ENCODE results near the gene EFCAB12. TPM values are rescaled to one million over a fixed set of nuclear protein-coding genes. Genes with fewer than 3 reads are reported as not detected.
"Not testable (repeated sequence)": the region's sequence is repeated elsewhere in the genome, so short reads cannot be mapped to it uniquely, and the experiment has no call there.

Gene EFCAB12
- total RNA-seq, 3 donors from 2014 or later = 0.32 to 1.3 (median 1.0) TPM

GRCh38 chr3:129387487-129387886, 40.9 kb downstream of the EFCAB12 start:
- no peak for DNase-seq (ENCODE audit: low spot score in 2 of 2)
- H3K27ac ChIP-seq = no peak overlapping the region
- intact Hi-C loops (cut with DNase I; ENCODE audit: low total_unique reads) = no loop called here
- no peaks in the 10 kb centered on the region for H3K4me1 ChIP-seq
- H3K4me3 ChIP-seq = no peak overlapping the region
- H3K36me3 ChIP-seq = no peaks in the 10 kb centered on the region
- H3K9me3 ChIP-seq = no peaks in the 10 kb centered on the region
- H3K27me3 ChIP-seq = no peaks in the 10 kb centered on the region
- TF ChIP-seq CTCF (IDR thresholded peaks at IDR 0.05) (no peak), POLR2A (IDR thresholded peaks at IDR 0.05) (no peak), POLR2AphosphoS5 (IDR thresholded peaks at IDR 0.05) (no peak)

DNA sequence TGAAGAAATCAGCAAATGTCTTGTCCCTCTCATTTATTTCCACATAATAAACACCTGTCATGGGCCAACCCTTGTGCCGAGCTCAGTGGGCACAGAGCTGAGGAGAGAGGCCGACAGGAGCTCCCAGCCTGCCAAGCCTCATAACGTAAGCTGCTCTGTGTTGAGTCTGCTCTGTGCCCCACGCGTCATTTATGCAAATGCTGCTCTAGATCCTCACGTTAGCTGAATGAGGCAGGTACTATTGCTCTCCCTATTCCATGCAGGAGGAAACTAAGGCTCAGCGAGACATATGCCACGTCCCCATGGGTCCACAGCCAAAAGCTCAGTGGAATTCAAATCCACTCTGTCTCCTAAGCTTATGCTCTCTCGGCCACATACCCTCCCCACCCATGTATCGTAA, 41.5 kb downstream of the EFCAB12 start:
- H3K27ac ChIP-seq = peak overlapping the region in 1 of 2 donors; percentile 1
- H3K27me3 ChIP-seq = no peaks in the 10 kb centered on the region
- no peaks in the 10 kb centered on the region for H3K4me1 ChIP-seq
- no peak for TF ChIP-seq POLR2AphosphoS5 (IDR thresholded peaks at IDR 0.05)
- TF ChIP-seq POLR2A (IDR thresholded peaks at IDR 0.05) = no peak
- TF ChIP-seq CTCF (IDR thresholded peaks at IDR 0.05) = no peak
- H3K36me3 ChIP-seq = no peaks in the 10 kb centered on the region
- intact Hi-C loops (cut with DNase I; ENCODE audit: low total_unique reads) = no loop called here
- DNase-seq (ENCODE audit: low spot score in 2 of 2) = no peak
- no peaks in the 10 kb centered on the region for H3K9me3 ChIP-seq
- H3K4me3 ChIP-seq = no peak overlapping the region

DNA sequence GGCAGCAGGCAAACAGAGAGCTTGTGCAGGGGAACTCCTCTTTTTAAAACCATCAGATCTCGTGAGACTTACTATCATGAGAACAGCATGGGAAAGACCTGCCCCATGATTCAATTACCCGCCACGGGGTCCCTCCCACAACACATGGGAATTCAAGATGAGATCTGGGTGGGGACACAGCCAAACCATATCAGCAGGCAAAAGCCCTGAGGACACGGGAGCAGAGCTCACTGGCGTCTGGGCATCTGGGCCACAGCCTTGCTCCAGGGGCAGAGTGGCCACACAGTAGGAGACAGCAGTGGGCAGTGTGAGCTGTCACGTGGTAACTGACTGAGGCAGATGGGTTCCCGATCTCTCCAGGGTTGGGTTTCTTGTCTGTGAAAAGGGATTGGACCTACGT, 42.9 kb downstream of the EFCAB12 start:
- H3K4me3 ChIP-seq; intact Hi-C loops (cut with DNase I; ENCODE audit: low total_unique reads); H3K4me1 ChIP-seq; H3K27me3 ChIP-seq; H3K9me3 ChIP-seq; H3K36me3 ChIP-seq; DNase-seq (ENCODE audit: low spot score in 2 of 2); H3K27ac ChIP-seq: not testable (repeated sequence)

DNA sequence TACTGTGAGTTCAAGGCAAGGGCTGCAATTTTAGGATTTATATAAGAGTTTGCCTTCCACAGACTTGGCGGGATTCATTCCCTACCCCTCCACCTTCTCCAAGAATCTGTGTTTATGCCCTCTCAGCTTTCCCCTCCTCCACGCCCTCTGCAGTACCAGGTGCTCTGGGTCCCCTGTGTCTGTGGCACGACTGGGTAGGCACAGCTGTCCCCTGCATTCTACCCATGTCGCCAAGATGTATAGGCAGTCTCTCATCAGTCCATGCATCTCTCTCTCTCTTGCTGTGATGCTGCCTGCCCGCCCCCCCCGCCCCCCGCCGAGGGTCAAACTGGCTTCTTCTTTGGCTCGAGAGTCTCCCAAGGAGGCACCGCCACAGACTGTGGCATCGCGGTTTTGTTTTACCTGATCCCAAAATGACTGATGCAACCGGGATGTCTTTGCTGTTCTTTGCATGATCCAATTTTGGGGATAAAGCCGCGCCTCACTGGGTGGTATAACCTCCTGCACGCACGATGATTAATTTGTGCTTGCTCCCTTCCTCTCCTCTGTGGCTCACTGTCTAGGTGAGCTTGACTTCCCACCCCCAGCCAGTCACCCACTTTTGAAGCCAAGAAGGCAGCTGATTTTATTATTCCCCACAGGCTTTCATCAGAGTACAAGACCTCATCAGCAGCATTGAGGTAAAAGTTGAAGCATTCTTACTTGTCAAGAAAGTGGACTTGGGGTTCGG, 43.7 kb downstream of the EFCAB12 start:
- no peaks in the 10 kb centered on the region for H3K4me1 ChIP-seq
- H3K9me3 ChIP-seq = no peaks in the 10 kb centered on the region
- intact Hi-C loops (cut with DNase I; ENCODE audit: low total_unique reads) = no loop called here
- H3K27me3 ChIP-seq = no peaks in the 10 kb centered on the region
- TF ChIP-seq POLR2A (IDR thresholded peaks at IDR 0.05) (no peak), POLR2AphosphoS5 (IDR thresholded peaks at IDR 0.05) (no peak), CTCF (IDR thresholded peaks at IDR 0.05) (no peak)
- H3K27ac ChIP-seq = no peak overlapping the region
- DNase-seq (ENCODE audit: low spot score in 2 of 2) = no peak
- no peaks in the 10 kb centered on the region for H3K36me3 ChIP-seq
- H3K4me3 ChIP-seq = no peak overlapping the region

- H3K27me3 ChIP-seq; H3K4me1 ChIP-seq; H3K36me3 ChIP-seq; H3K27ac ChIP-seq; DNase-seq (ENCODE audit: low spot score in 2 of 2); intact Hi-C loops (cut with DNase I; ENCODE audit: low total_unique reads); H3K9me3 ChIP-seq; H3K4me3 ChIP-seq: not testable (repeated sequence)
These were observed 44.3 kb downstream of the EFCAB12 start for GRCh38 chr3:129384103-129384502.

- Histone ChIP-seq H3K27ac (no peak overlapping the region), H3K9me3 (no peaks in the 10 kb centered on the region), H3K4me3 (no peak overlapping the region), H3K4me1 (no peaks in the 10 kb centered on the region), H3K27me3 (no peaks in the 10 kb centered on the region), H3K36me3 (no peaks in the 10 kb centered on the region)
- intact Hi-C loops (cut with DNase I; ENCODE audit: low total_unique reads) = no loop called here
- no peak for TF ChIP-seq POLR2A (IDR thresholded peaks at IDR 0.05)
- peak in 2 of 3 donors; percentile 58 to 72 for TF ChIP-seq CTCF (IDR thresholded peaks at IDR 0.05)
- no peak for TF ChIP-seq POLR2AphosphoS5 (IDR thresholded peaks at IDR 0.05)
- DNase-seq (ENCODE audit: low spot score in 2 of 2) = peak in 1 of 2 donors; percentile 31
These were observed 45.1 kb downstream of the EFCAB12 start for GRCh38 chr3:129383292-129383860.
